ENCODE data around the gene DAND5. TPM values are rescaled to one million over a fixed set of nuclear protein-coding genes. Genes with fewer than 3 reads are reported as not detected.

Gene DAND5
- total RNA-seq, 2 experiments from 2014 or later: 0.12 TPM; not detected in 1

DNA sequence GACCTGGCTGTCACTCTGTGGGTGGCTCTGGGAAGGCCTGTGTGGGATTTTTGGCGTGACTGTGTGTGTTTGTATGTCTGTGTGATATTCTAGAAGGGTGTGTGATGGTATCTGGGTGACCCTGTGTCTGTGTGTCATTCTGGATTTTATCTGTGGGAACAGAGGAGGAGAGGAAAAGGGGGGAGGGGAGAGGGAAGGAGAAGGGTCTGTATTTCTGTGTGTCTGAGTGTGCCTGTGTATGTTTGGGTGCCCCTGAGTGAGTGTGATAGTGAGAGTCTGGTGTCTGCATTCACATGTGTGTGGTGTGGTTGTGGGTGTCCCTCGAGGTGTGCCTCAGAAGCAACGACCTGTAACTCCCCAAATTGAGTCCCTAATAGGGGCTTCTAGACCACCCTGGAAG, 17.8 kb downstream of the DAND5 start:
- H3K4me1 Mint-ChIP-seq (ENCODE audit: low read depth): no peaks in the 10 kb centered on the region
- intact Hi-C loops (cut with micrococcal nuclease): no loop called here
- no peak for DNase-seq
- H3K27ac Mint-ChIP-seq: no peak overlapping the region
- no peak overlapping the region for H3K4me3 Mint-ChIP-seq
- ChIA-PET POLR2A (no interaction called here), CTCF (no interaction called here)
- no peaks in the 10 kb centered on the region for H3K9me3 Mint-ChIP-seq
- H3K36me3 Mint-ChIP-seq: no peaks in the 10 kb centered on the region
- no peaks in the 10 kb centered on the region for H3K27me3 Mint-ChIP-seq

GRCh38 chr19:12987781-12988180, 18.4 kb downstream of the DAND5 start:
- intact Hi-C loops (cut with micrococcal nuclease): no loop called here
- ChIA-PET POLR2A (no interaction called here), CTCF (no interaction called here)
- no peak overlapping the region for H3K27ac Mint-ChIP-seq
- no peak for DNase-seq
- H3K36me3 Mint-ChIP-seq: no peaks in the 10 kb centered on the region
- no peaks in the 10 kb centered on the region for H3K27me3 Mint-ChIP-seq
- H3K4me1 Mint-ChIP-seq (ENCODE audit: low read depth): no peaks in the 10 kb centered on the region
- no peak overlapping the region for H3K4me3 Mint-ChIP-seq
- no peaks in the 10 kb centered on the region for H3K9me3 Mint-ChIP-seq

DNA sequence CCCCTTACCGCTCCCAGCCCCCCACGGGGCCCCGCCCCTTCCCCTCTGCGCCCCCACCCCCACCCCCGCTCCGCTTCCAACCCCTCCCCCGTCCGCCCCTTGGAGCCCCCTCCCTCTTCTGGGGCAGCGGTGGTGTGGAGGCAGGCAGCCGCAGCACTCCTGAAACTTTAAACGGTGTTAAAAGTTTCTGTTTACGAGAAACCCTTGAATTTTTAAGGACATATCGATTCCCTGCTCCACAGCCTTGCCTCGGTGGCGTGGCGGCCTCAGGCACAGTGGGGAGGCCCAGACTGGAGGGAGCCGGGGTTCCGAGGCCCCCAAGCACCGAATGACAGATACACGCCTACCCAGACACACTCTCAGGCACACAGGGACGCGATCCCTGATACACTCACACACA, 21.1 kb downstream of the DAND5 start:
- ChIA-PET POLR2A (no interaction called here), CTCF (no interaction called here)
- Mint-ChIP-seq H3K4me3 (no peak overlapping the region), H3K4me1 (ENCODE audit: low read depth) (peaks cover 6% of the 10 kb centered on the region), H3K27me3 (peaks cover 6% of the 10 kb centered on the region), H3K36me3 (no peaks in the 10 kb centered on the region), H3K9me3 (no peaks in the 10 kb centered on the region), H3K27ac (no peak overlapping the region)
- no peak for DNase-seq
- intact Hi-C loops (cut with micrococcal nuclease): no loop called here

GRCh38 chr19:12990853-12991252, 21.5 kb downstream of the DAND5 start:
- no peaks in the 10 kb centered on the region for H3K36me3 Mint-ChIP-seq
- peaks cover 6% of the 10 kb centered on the region for H3K4me1 Mint-ChIP-seq (ENCODE audit: low read depth)
- no peak overlapping the region for H3K27ac Mint-ChIP-seq
- DNase-seq: no peak
- CTCF ChIA-PET: no interaction called here
- H3K27me3 Mint-ChIP-seq: peaks cover 6% of the 10 kb centered on the region
- no peak overlapping the region for H3K4me3 Mint-ChIP-seq
- POLR2A ChIA-PET: no interaction called here
- no peaks in the 10 kb centered on the region for H3K9me3 Mint-ChIP-seq
- intact Hi-C loops (cut with micrococcal nuclease): no loop called here

GRCh38 chr19:12991296-12991695, 21.9 kb downstream of the DAND5 start:
- Mint-ChIP-seq H3K9me3 (no peaks in the 10 kb centered on the region), H3K27ac (no peak overlapping the region), H3K36me3 (no peaks in the 10 kb centered on the region), H3K4me3 (no peak overlapping the region), H3K27me3 (peaks cover 8% of the 10 kb centered on the region), H3K4me1 (ENCODE audit: low read depth) (peaks cover 6% of the 10 kb centered on the region)
- ChIA-PET POLR2A (no interaction called here), CTCF (interaction anchor here (0.7 to 1.2 kb wide), 4 partner anchors 13 to 102 kb away, joined by 3 to 5 read pairs (median 4); no protein-coding TSS in a partner anchor)
- DNase-seq: no peak
- intact Hi-C loops (cut with micrococcal nuclease): no loop called here

DNA sequence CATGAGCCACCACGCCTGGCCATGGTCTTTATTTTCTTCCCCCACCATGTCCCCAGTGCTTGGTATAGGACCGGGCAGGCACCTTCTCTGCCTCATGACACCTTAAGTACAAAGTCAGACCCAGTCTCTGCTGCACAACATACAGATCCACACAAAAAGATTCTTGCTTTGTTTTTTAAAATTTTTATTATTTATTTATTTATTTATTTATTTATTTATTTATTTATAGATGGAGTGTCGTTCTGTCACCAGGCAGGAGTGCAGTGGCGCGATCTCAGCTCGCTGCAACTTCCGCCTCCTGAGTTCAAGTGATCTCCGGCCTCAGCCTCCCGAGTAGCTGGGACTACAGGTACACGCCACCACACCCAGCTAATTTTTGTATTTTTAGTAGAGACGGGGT, 23.4 kb downstream of the DAND5 start:
- ChIA-PET POLR2A (no interaction called here), CTCF (interaction anchor here (0.8 to 2.5 kb wide), 3 partner anchors 8 to 69 kb away, joined by 3 to 7 read pairs (median 6); no protein-coding TSS in a partner anchor)
- Mint-ChIP-seq H3K36me3 (no peaks in the 10 kb centered on the region), H3K4me3 (no peak overlapping the region), H3K9me3 (no peaks in the 10 kb centered on the region), H3K4me1 (ENCODE audit: low read depth) (peaks cover 6% of the 10 kb centered on the region), H3K27me3 (peaks cover 8% of the 10 kb centered on the region), H3K27ac (no peak overlapping the region)
- no peak for DNase-seq
- intact Hi-C loops (cut with micrococcal nuclease): no loop called here

- Mint-ChIP-seq H3K4me3 (no peak overlapping the region), H3K4me1 (ENCODE audit: low read depth) (peaks cover 6% of the 10 kb centered on the region), H3K27ac (no peak overlapping the region), H3K27me3 (peaks cover 9% of the 10 kb centered on the region), H3K36me3 (no peaks in the 10 kb centered on the region), H3K9me3 (no peaks in the 10 kb centered on the region)
- DNase-seq: no peak
- CTCF ChIA-PET: interaction anchor here (1.6 to 2.5 kb wide), 3 partner anchors 9 to 68 kb away, joined by 3 to 7 read pairs (median 6); no protein-coding TSS in a partner anchor
- intact Hi-C loops (cut with micrococcal nuclease): no loop called here
- POLR2A ChIA-PET: no interaction called here
Measured at GRCh38 chr19:12993562-12993961, 24.2 kb downstream of the DAND5 start.

GRCh38 chr19:12994701-12995595, 25.6 kb downstream of the DAND5 start, which contains the start of gene NFIX:
NFIX (plus strand) TSS chr19:12995475; CDS start chr19:12995838, 363 bp downstream.
- no peaks in the 10 kb centered on the region for H3K9me3 Mint-ChIP-seq
- ChIA-PET POLR2A (no interaction called here), CTCF (interaction anchor here (1.6 to 2.5 kb wide), 3 partner anchors 10 to 66 kb away, joined by 3 to 7 read pairs (median 6); no protein-coding TSS in a partner anchor)
- peaks cover 9% of the 10 kb centered on the region for H3K27me3 Mint-ChIP-seq
- H3K27ac Mint-ChIP-seq: peak within 1 kb of the TSS; percentile 16
- no peaks in the 10 kb centered on the region for H3K36me3 Mint-ChIP-seq
- H3K4me3 Mint-ChIP-seq: peak within 1 kb of the TSS; percentile 76
- H3K4me1 Mint-ChIP-seq (ENCODE audit: low read depth): peaks cover 6% of the 10 kb centered on the region
- DNase-seq: peak; percentile 71
- intact Hi-C loops (cut with micrococcal nuclease): no loop called here

- CTCF ChIA-PET: no interaction called here
- Mint-ChIP-seq H3K36me3 (no peaks in the 10 kb centered on the region), H3K9me3 (no peaks in the 10 kb centered on the region), H3K27me3 (peaks cover 9% of the 10 kb centered on the region), H3K27ac (no peak overlapping the region), H3K4me3 (peak overlapping the region; percentile 67), H3K4me1 (ENCODE audit: low read depth) (peaks cover 6% of the 10 kb centered on the region)
- intact Hi-C loops (cut with micrococcal nuclease): no loop called here
- no peak for DNase-seq
- POLR2A ChIA-PET: no interaction called here
Measured at GRCh38 chr19:12995596-12996405, 26.4 kb downstream of the DAND5 start.

GRCh38 chr19:12996406-12997094, 27.2 kb downstream of the DAND5 start:
- CTCF ChIA-PET: interaction anchor here (0.7 kb wide), 1 partner anchor 31 kb away, joined by 3 read pairs; no protein-coding TSS in a partner anchor
- no peak overlapping the region for H3K27ac Mint-ChIP-seq

DNA sequence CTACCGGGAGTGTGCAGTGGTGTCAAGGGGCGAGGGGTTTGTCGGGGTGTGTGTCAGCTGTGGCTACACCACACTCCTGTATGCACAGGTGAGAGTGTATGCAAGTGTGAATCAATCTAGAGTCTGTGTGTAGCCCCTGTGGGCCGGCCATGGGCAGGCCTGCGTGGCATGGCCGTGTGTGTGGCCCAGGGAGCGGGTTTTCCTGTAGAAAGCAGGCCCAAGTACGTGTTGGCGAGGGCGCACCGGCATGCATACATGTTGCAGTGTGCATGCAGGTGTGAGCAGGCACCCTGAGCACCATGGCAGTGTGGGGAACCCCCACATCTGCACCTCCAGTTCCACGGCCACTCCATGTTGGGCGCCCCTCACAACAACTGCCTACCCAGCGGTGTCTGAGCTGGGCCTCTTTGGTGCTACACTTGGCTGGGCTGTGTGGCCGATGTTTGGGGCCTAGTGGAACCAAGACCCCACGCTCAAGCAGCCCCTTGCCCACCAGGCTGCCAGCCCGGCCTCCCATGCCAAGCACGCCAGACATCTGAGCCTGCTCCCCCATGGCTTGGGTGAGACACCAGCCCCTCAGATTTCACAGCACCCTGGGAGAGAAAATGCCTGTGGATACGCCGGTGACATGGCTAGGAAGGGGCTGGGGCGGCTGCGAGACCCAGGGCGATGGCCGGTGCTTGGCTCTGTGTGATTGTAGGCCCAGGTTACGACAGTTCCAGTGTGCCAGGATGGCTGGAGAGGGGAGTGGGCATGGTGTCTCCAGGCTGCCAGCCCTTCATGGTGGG, 28.0 kb downstream of the DAND5 start:
- H3K4me3 Mint-ChIP-seq: peak overlapping the region; percentile 51
- no peaks in the 10 kb centered on the region for H3K9me3 Mint-ChIP-seq
- ChIA-PET CTCF (interaction anchor here (0.7 kb wide), 1 partner anchor 32 kb away, joined by 3 read pairs; no protein-coding TSS in a partner anchor), POLR2A (no interaction called here)
- H3K27me3 Mint-ChIP-seq: peaks cover 9% of the 10 kb centered on the region
- no peaks in the 10 kb centered on the region for H3K36me3 Mint-ChIP-seq
- intact Hi-C loops (cut with micrococcal nuclease): no loop called here
- no peak for DNase-seq
- no peak overlapping the region for H3K27ac Mint-ChIP-seq
- H3K4me1 Mint-ChIP-seq (ENCODE audit: low read depth): peaks cover 6% of the 10 kb centered on the region

More at GRCh38 chr19:12996406-12997094, 27.2 kb downstream of the DAND5 start:
- Mint-ChIP-seq H3K4me3 (peak overlapping the region; percentile 51), H3K9me3 (no peaks in the 10 kb centered on the region), H3K36me3 (no peaks in the 10 kb centered on the region), H3K4me1 (ENCODE audit: low read depth) (peaks cover 6% of the 10 kb centered on the region), H3K27me3 (peaks cover 9% of the 10 kb centered on the region)
- POLR2A ChIA-PET: no interaction called here
- no peak for DNase-seq
- intact Hi-C loops (cut with micrococcal nuclease): no loop called here

Data from activated CD4-positive, alpha-beta memory T cell treated with anti-CD3 and anti-CD28 coated beads for 36 hours (primary cell).